Uterus (tissue), 2 donors: Measurements from ENCODE around the gene SIM2.

Source experiments
- POLR2A ChIP-seq, 2 donors: fragments of 450-650 bp; IDR thresholded peaks; one replicate each; pipeline ENCODE4 v1.6.1; 2016; ENCODE audit warnings: antibody characterized with exemption in 2 of 2, mild to moderate bottlenecking in 1 of 2, moderate library complexity in 1 of 2
- TF ChIP-seq, protein P1 (sequence below), 4 experiments: fragments of 200-600 bp in 2 of 4; fragments of 450-650 bp in 2 of 4; sonication (generic) in 2 of 4; IDR thresholded peaks; one replicate each; pipeline ENCODE4 v1.5.1; 2016 to 2019; ENCODE audit warnings: antibody characterized with exemption in 4 of 4, mild to moderate bottlenecking in 2 of 4, moderate library complexity in 1 of 4

- TF ChIP-seq, protein P1, sequence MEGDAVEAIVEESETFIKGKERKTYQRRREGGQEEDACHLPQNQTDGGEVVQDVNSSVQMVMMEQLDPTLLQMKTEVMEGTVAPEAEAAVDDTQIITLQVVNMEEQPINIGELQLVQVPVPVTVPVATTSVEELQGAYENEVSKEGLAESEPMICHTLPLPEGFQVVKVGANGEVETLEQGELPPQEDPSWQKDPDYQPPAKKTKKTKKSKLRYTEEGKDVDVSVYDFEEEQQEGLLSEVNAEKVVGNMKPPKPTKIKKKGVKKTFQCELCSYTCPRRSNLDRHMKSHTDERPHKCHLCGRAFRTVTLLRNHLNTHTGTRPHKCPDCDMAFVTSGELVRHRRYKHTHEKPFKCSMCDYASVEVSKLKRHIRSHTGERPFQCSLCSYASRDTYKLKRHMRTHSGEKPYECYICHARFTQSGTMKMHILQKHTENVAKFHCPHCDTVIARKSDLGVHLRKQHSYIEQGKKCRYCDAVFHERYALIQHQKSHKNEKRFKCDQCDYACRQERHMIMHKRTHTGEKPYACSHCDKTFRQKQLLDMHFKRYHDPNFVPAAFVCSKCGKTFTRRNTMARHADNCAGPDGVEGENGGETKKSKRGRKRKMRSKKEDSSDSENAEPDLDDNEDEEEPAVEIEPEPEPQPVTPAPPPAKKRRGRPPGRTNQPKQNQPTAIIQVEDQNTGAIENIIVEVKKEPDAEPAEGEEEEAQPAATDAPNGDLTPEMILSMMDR (IDR thresholded peaks at IDR 0.05) = no peak
- no peak for TF ChIP-seq POLR2A (IDR thresholded peaks at IDR 0.05)
Observed at GRCh38 chr21:36678538-36678937, 20.4 kb upstream of the SIM2 start.
